Measurements from ENCODE around the gene NIPAL4. TPM values are rescaled to one million over a fixed set of nuclear protein-coding genes. Genes with fewer than 3 reads are reported as not detected.
A peak's percentile ranks its signal among the peaks of the same experiment; 100 is the strongest.

The NIPAL4 gene
- total RNA-seq, 1 donor from 2014 or later = 10.8 TPM

DNA sequence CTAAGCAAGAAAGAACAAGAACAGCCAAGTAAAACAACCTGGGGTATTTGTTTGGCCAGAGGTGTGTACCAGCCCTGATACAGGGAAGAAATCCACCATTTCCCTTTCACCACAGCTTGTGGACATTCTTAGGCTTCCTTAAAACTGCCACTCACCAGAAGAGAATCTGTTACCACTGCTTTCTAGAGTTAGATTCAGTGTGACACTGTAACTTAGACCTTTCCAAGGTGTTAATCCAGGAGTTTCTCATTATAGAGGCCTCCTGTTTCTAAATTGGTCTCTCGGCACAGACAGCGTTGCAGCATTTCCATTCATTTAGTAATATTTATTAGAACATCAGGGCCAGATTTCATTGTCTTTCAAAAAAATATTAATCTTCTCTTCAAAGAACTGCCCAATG is 55.0 kb downstream of the NIPAL4 start:
- peaks cover 52% of the 10 kb centered on the region for H3K79me2 ChIP-seq (ENCODE audit: insufficient read depth, low read length)

DNA sequence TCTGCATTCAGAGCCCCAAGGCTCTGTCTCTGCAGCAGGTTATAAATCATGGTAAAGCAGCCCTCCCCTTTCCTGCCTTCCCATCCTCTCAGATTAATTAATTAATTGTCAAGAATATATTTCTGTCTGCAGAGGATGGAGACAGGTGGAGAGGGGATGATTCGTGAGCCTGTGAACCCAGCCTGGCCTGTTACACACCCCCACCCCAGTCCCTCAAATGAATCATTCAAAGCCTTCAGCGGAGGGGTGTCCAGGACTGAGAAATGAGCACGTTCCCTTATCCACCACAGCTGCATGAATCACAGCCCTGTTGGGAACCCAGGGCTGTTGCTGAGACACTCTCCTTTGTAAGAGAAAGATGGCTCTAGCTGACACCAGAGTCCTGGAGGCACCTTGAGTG is 56.0 kb downstream of the NIPAL4 start:
- no peak for FAIRE-seq
- H3K36me3 ChIP-seq (ENCODE audit: insufficient read depth, low read length) = peaks cover 52% of the 10 kb centered on the region
- peak overlapping the region; percentile 45 for H3K4me3 Mint-ChIP-seq (ENCODE audit: unreplicated experiment)

More for the DNA sequence above, 55.0 kb downstream of the NIPAL4 start:
- TF ChIP-seq, protein P1, sequence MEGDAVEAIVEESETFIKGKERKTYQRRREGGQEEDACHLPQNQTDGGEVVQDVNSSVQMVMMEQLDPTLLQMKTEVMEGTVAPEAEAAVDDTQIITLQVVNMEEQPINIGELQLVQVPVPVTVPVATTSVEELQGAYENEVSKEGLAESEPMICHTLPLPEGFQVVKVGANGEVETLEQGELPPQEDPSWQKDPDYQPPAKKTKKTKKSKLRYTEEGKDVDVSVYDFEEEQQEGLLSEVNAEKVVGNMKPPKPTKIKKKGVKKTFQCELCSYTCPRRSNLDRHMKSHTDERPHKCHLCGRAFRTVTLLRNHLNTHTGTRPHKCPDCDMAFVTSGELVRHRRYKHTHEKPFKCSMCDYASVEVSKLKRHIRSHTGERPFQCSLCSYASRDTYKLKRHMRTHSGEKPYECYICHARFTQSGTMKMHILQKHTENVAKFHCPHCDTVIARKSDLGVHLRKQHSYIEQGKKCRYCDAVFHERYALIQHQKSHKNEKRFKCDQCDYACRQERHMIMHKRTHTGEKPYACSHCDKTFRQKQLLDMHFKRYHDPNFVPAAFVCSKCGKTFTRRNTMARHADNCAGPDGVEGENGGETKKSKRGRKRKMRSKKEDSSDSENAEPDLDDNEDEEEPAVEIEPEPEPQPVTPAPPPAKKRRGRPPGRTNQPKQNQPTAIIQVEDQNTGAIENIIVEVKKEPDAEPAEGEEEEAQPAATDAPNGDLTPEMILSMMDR (IDR thresholded peaks at IDR 0.05; ENCODE audit: insufficient read depth, low read depth, low read length) = no peak
- no peak for TF ChIP-seq EZH2 (IDR thresholded peaks at IDR 0.05; ENCODE audit: insufficient read depth, low read length)
- DNase-seq (ENCODE audit: low read depth) (no peak), FAIRE-seq (no peak)
- Histone ChIP-seq H3K36me3 (ENCODE audit: insufficient read depth, low read length) (peaks cover 62% of the 10 kb centered on the region), H3K27ac (ENCODE audit: low read depth, low read length) (peak overlapping the region; percentile 93), H3K9me3 (ENCODE audit: insufficient read depth, low read depth, low read length) (no peaks in the 10 kb centered on the region), H3K9ac (ENCODE audit: low read length) (no peak overlapping the region), H3K27me3 (ENCODE audit: insufficient read depth, low read length) (no peaks in the 10 kb centered on the region), H4K20me1 (ENCODE audit: insufficient read depth, low read length) (peaks cover 46% of the 10 kb centered on the region), H2AFZ (ENCODE audit: low read depth, low read length) (no peak overlapping the region), H3K4me1 (ENCODE audit: insufficient read depth, low read length) (peaks cover 59% of the 10 kb centered on the region), H3K4me2 (ENCODE audit: low read length) (no peak overlapping the region), H3K4me3 (ENCODE audit: insufficient read depth, low read depth, low read length) (no peak overlapping the region)
- H3K36me3 Mint-ChIP-seq (ENCODE audit: low read depth, unreplicated experiment) = peaks cover 22% of the 10 kb centered on the region
- no peaks in the 10 kb centered on the region for H3K9me3 Mint-ChIP-seq (ENCODE audit: unreplicated experiment)
- H3K4me3 Mint-ChIP-seq (ENCODE audit: unreplicated experiment) = no peak overlapping the region
- peak overlapping the region; percentile 37 for H3K27ac Mint-ChIP-seq (ENCODE audit: unreplicated experiment)
- H3K4me1 Mint-ChIP-seq (ENCODE audit: low read depth, unreplicated experiment) = peaks cover 63% of the 10 kb centered on the region
- H3K27me3 Mint-ChIP-seq (ENCODE audit: low read depth, unreplicated experiment) = no peaks in the 10 kb centered on the region

More for the DNA sequence above, 56.0 kb downstream of the NIPAL4 start:
- no peaks in the 10 kb centered on the region for H3K9me3 ChIP-seq (ENCODE audit: insufficient read depth, low read depth, low read length)
- DNase-seq (ENCODE audit: low read depth) = peak; percentile 95
- H3K27me3 Mint-ChIP-seq (ENCODE audit: low read depth, unreplicated experiment) = no peaks in the 10 kb centered on the region
- H3K4me2 ChIP-seq (ENCODE audit: low read length) = peak overlapping the region; percentile 68
- H3K9ac ChIP-seq (ENCODE audit: low read length) = peak overlapping the region; percentile 78
- no peaks in the 10 kb centered on the region for H3K9me3 Mint-ChIP-seq (ENCODE audit: unreplicated experiment)
- H2AFZ ChIP-seq (ENCODE audit: low read depth, low read length) = no peak overlapping the region
- no peak for TF ChIP-seq EZH2 (IDR thresholded peaks at IDR 0.05; ENCODE audit: insufficient read depth, low read length)
- TF ChIP-seq, protein P1 (IDR thresholded peaks at IDR 0.05; ENCODE audit: insufficient read depth, low read depth, low read length) = no peak
- peaks cover 51% of the 10 kb centered on the region for H4K20me1 ChIP-seq (ENCODE audit: insufficient read depth, low read length)
- H3K27ac ChIP-seq (ENCODE audit: low read depth, low read length) = peak overlapping the region; percentile 93
- H3K27ac Mint-ChIP-seq (ENCODE audit: unreplicated experiment) = peak overlapping the region; percentile 89
- H3K4me1 ChIP-seq (ENCODE audit: insufficient read depth, low read length) = peaks cover 55% of the 10 kb centered on the region
- H3K4me1 Mint-ChIP-seq (ENCODE audit: low read depth, unreplicated experiment) = peaks cover 65% of the 10 kb centered on the region
- H3K27me3 ChIP-seq (ENCODE audit: insufficient read depth, low read length) = no peaks in the 10 kb centered on the region
- H3K4me3 ChIP-seq (ENCODE audit: insufficient read depth, low read depth, low read length) = no peak overlapping the region
- peaks cover 53% of the 10 kb centered on the region for H3K79me2 ChIP-seq (ENCODE audit: insufficient read depth, low read length)
- peaks cover 23% of the 10 kb centered on the region for H3K36me3 Mint-ChIP-seq (ENCODE audit: low read depth, unreplicated experiment)

Measured in astrocyte (in vitro differentiated cells and primary cell).